Activated CD4-positive, CD25-positive, alpha-beta regulatory T cell treated with anti-CD3 and anti-CD28 coated beads, Interleukin-2, amount 50 U/mL, for 24 hours (primary cell): Measurements from ENCODE around the gene ODAM.
"Not testable (repeated sequence)": the region's sequence is repeated elsewhere in the genome, so short reads cannot be mapped to it uniquely, and the experiment has no call there.

ENCODE experiments used
- ATAC-seq, 2 donors: fragments of 150-1000 bp; cut with Tn5 transposase; one replicate each; pipeline ENCODE4 v1.10.0; 2021; ENCODE audit warnings: mild to moderate bottlenecking in 1 of 2, moderate library complexity in 1 of 2

The ODAM gene, protein sequence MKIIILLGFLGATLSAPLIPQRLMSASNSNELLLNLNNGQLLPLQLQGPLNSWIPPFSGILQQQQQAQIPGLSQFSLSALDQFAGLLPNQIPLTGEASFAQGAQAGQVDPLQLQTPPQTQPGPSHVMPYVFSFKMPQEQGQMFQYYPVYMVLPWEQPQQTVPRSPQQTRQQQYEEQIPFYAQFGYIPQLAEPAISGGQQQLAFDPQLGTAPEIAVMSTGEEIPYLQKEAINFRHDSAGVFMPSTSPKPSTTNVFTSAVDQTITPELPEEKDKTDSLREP

GRCh38 chr4:70195425-70195824, at the start of gene ODAM:
Gene ODAM (plus strand): TSS chr4:70195725. CDS start chr4:70196544, 819 bp downstream.
- ATAC-seq = no peak

DNA sequence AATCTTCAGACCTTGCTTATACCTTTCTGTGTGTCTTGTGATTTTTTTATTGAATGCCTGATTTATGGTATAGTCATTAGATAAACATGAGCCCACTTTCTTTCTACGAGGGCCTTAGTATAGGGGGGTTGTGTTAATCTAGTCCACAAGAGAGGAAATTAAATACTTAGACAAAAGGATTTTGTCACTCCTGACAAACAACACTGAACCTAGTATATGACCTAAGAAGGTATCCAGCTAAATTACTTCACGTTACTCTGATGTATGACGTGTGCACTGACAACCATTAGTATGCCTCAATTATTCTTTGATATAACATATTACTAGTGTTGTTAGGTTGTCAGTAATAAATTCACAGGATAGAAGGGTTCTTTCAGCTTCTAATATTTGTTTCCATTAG, 44.3 kb upstream of the ODAM start:
- ATAC-seq = no peak

DNA sequence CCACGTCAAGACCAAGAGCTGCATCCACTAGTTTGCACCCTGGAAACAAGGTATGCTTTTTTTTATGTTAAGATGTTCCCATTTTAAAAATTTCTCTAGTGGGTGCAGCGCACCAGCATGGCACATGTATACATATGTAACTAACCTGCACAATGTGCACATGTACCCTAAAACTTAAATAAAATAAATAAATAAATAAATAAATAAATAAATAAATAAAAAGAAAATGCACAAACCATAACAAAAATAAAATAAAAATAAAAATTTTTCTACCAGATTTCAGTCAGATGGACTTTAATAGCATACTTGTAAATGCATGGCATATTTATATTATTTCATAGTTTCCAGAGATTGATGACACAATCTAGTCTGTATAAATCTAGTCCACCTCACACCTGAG, 43.4 kb upstream of the ODAM start:
- ATAC-seq = no peak

- ATAC-seq = no peak
These were observed 41.6 kb upstream of the ODAM start, which contains the start of gene PRR27 for GRCh38 chr4:70153937-70154336. Gene PRR27 (plus strand): TSS chr4:70154237. CDS start chr4:70154376, 139 bp downstream.

DNA sequence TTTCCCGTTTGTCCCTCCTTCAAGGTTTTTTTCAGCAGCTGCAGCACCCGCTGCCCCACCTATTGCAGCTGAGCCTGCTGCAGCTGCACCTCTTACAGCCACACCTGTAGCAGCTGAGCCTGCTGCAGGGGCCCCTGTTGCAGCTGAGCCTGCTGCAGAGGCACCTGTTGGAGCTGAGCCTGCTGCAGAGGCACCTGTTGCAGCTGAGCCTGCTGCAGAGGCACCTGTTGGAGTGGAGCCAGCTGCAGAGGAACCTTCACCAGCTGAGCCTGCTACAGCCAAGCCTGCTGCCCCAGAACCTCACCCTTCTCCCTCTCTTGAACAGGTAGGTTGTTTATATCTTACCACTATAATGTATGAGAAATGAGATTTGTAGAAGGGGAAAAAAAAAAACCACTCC, 36.9 kb upstream of the ODAM start:
- no peak for ATAC-seq

- no peak for ATAC-seq
These were observed 18.4 kb upstream of the ODAM start for GRCh38 chr4:70177090-70177489.

DNA sequence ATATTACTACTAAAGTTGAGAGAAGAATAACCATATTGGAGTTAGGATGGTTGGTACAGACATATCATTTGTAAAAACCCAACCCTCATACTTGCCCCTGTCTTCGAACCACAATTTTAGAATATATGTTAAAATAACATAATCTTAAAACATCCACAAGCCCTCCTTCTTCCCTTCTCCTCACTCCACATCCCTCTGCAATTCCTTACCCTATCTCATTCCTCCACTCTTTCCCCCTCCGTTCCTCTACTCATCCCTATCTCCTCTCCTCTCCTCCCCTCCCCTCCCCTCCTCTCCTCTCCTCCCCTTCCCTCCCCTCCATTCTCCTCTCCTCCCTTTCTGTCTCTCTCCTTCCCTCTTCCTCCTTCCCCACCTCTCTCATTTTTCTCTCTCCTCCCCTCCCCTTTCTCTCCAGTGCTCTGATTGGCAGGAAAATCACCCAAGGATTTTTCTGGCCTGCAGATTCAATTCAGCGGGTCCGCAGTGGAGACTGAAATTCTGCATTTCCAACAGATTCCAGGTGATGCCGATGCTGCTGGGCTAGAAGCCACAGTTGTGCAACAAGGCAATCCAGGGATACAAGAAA, 17.4 kb upstream of the ODAM start:
- no peak for ATAC-seq

DNA sequence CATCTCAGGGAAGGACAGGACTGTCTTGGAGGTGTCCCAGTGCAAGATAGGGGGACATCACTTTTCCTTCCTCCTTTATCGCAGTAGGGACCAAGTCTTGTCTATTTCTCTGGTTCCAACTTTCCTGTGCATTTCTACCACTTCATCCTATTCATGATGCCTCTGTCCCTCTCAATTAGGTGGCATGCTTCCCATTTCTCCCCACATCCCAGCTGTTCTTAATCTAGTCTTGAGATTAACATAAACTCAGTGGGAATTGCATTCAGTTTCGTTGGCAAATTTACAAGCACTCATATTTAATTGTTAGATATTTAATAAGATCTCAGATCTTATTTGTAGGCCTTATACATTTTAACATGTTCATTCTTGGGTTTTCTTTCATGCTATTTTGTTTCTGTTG, 15.7 kb upstream of the ODAM start:
- no peak for ATAC-seq

- no peak for ATAC-seq
These were observed 13.7 kb upstream of the ODAM start for GRCh38 chr4:70181864-70182263.

DNA sequence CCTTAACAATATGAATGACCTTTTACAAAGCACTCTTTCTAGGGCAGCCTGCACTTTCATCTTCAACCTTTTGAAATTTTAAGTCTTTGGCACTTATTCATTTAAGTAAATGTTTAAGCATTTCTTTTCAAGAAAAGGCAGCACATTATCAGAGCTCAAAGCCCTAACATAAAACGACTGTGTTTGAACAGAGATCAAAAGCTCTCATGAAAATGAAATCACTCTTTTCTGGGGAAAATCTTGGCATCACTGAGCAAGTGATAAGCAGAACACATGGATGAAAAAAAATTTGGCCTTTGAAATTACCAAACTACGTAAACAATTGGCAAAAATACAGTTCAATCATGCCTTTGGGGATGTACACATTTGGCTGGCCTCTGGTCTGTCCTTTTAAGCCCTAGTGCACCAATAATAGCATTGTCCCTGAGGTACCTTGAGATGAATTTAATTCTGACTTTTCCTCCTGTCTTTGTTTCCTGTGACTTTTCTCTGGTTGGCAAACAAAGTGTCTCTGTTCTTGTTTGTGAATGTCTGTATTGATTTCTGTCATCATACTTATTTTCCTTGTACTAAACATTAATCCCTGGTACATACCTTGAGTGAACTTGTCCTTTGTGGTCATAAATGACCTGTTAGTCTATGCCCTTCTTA, 12.9 kb upstream of the ODAM start:
- no peak for ATAC-seq

- ATAC-seq = no peak
These were observed 12.2 kb upstream of the ODAM start for GRCh38 chr4:70183168-70183939.

DNA sequence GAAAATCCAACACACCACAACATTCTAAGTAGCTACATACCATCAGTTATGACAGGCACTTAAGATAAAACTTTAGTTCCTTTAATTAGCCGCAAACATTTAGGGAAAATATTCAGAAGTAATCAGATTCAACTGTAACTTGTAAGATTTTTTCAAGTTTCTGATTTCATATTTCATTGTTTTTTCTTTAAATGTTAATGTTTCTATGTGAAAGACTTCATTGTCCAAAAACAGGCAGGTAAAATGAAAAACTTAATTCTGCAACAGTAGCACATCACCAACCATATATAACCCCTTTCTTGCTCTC, 11.6 kb upstream of the ODAM start:
- no peak for ATAC-seq

- ATAC-seq = no peak
These were observed 8.3 kb upstream of the ODAM start for GRCh38 chr4:70187216-70187615.

DNA sequence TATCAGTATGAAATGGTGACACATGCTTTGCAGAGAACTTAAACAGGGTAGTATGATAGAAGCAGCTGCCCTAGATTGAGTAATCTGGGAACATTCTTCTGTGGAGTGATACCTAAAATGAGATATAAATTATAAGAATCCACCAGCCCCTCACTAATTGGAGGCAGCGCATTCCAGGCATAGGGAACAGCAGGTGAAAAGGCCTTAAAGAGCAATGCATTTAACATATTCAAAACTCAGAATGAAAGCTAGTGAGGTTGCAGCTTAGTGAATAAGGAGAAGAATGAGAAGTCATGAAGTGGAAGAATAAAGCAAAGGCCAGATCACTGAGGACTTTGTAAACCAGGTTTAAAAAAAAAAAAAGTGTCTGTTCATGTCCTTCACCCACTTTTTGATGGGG, 4.9 kb upstream of the ODAM start:
- no peak for ATAC-seq

- no peak for ATAC-seq
These were observed 3.9 kb upstream of the ODAM start for GRCh38 chr4:70191647-70192046.

DNA sequence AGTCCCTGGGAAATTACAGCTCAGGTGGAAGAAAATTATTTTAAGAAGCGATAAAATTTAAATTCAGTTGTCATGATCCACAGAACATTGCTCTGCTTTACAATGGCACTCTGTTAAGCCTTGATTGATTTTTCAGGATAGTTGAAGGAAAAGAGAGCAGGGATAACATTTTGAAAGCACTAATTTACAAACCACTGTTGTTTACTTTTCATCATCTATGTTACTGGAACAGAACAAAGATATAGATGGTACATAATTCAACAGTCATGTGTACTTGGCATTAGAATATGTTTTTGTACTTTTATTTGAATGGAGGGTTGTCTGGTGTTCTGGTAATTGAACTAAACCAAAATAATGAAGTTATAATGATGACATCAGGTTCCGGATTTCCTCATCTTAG, 2.6 kb upstream of the ODAM start:
- ATAC-seq = no peak

DNA sequence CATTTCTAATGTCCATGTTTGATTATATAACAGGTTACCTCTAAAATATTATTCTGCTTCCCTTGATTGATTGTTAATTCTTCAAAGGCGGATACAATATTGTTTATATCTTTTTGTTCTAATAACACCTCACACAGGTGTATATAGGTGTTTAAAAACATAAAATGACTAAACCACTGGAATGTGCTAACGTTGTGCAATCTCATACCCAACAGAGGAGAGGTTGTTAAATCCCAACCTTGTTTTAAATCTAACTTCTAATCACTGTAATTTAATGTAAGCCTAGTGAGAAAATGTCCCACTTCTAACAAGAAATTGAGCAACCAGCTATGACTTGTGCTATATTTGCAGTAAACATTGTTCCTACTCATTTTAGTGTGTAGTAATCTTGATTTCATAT, 1.3 kb downstream of the ODAM start:
- ATAC-seq = no peak

DNA sequence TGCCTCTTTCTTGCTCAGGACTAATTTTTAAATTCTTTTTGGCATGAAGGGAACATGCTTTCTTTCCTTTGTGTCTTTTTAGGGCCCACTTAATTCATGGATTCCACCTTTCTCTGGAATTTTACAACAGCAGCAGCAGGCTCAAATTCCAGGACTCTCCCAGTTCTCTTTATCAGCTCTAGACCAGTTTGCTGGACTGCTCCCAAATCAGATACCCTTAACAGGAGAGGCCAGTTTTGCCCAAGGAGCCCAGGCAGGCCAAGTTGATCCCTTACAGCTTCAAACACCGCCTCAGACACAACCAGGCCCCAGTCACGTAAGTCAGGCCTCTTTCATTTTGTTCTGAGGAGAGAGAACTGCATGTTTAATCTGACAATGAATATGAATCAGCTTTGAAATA, 2.3 kb downstream of the ODAM start:
- ATAC-seq = no peak

DNA sequence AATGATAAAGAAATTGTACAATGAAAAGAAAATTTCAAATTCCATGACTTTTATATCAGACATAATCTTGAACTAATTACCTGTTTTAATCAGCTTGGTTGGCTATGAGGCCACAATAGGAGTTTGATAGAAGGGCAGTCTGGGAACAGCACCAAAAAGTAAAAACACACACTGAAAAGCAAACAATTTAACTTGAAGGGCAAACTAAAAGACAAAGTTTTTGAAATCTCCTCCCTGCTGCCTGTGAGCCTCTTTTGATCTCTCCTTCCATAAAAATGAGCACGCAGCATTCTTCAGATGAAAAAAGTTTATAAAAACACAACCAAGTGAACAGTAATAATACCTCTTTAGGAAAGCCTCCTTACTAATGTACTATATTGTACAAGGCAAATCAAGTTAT, 8.1 kb downstream of the ODAM start:
- ATAC-seq = no peak

DNA sequence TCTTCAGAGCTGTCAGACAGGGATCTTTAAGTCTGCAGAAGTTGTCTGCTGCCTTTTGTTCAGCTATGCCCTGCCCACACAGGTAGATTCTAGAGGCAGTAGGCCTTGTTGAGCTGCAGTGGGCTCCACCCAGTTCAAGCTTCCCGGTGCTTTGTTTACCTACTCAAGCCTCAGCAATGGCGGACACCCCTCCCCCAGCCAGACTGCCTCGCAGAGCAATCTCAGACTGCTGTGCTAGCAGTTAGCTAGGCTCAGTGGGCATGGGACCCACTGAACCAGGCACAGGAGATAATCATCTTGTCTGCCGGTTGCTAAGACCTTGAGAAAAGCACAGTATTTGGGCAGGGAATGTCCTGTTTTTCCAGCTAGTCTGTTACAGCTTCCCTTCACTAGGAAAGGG, 17.2 kb downstream of the ODAM start:
- not testable (repeated sequence) for ATAC-seq

DNA sequence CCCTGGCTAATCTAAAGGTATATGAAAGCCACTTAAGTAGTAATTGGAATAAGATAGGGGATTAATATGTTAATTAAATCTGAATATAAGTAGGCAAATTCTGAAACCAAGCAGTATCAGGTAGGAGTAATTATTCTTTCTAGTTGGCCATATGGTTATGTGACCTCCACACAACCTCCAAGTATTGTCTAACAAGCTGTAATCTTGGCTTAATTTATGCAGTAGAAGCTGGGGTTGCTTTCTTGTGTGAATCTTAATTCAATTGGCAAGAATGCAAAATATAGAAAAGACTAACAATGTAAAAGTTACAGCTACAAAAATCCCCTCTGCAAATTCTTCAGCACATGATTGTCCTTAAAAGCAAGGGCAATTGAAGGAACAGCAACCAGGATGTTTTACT, 20.6 kb downstream of the ODAM start:
- ATAC-seq = not testable (repeated sequence)

GRCh38 chr4:70216550-70216949, 21.0 kb downstream of the ODAM start:
- not testable (repeated sequence) for ATAC-seq

GRCh38 chr4:70221389-70221788, 25.9 kb downstream of the ODAM start:
- ATAC-seq = not testable (repeated sequence)

DNA sequence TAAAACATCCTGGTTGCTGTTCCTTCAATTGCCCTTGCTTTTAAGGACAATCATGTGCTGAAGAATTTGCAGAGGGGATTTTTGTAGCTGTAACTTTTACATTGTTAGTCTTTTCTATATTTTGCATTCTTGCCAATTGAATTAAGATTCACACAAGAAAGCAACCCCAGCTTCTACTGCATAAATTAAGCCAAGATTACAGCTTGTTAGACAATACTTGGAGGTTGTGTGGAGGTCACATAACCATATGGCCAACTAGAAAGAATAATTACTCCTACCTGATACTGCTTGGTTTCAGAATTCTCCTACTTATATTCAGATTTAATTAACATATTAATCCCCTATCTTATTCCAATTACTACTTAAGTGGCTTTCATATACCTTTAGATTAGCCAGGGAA, 26.3 kb downstream of the ODAM start:
- not testable (repeated sequence) for ATAC-seq
